IMR-90 (cell line): ENCODE data around the gene PGR. TPM values are rescaled to one million over a fixed set of nuclear protein-coding genes. Genes with fewer than 3 reads are reported as not detected.

Source experiments
- ATAC-seq: fragments of 200-7000 bp; cut with Tn5 transposase; 2 replicates; pipeline ENCODE4 v1.9.1; 2020; ENCODE audit warnings: low read depth, mild to moderate bottlenecking, moderate library complexity
- BruUV-seq: library from RNA; stranded (reverse); fragments of 400-500 nt; replicated peaks from 2 replicates; lab custom pipeline; 2021; lab: Mats Ljungman, UMichigan
- CTCF ChIA-PET: fragments of 300-600 bp; formaldehyde crosslinking; extraction: SDS; loops from one replicate; lab custom pipeline; 2021; ENCODE audit warnings: antibody characterized with exemption; lab: Yijun Ruan, JAX
- POLR2A ChIA-PET: fragments of 300-600 bp; sonication (Branson Sonifier 250); formaldehyde crosslinking; loops from one replicate; lab custom pipeline; 2022; ENCODE audit warnings: antibody characterized with exemption; ENCODE audit not compliant: unreplicated experiment; lab: Charles Lee
- DNase-seq: peaks from one replicate; pipeline ENCODE4 v3.0.0; 2013
- H2AFZ ChIP-seq: replicated peaks from 2 replicates; pipeline ENCODE3; 2013; ENCODE audit warnings: low read length, mild to moderate bottlenecking; ENCODE audit not compliant: poor library complexity
- H2AK5ac ChIP-seq: 2 replicates; pipeline ENCODE4 v1.6.1; 2013; ENCODE audit warnings: low read depth, low read length, inconsistent platforms
- H2AK9ac ChIP-seq: replicated peaks from 2 replicates; pipeline ENCODE3; 2013; ENCODE audit warnings: mild to moderate bottlenecking, low read depth, low read length, moderate library complexity; ENCODE audit not compliant: poor library complexity
- H2BK120ac ChIP-seq: 2 replicates; pipeline ENCODE4 v1.6.1; 2013; ENCODE audit warnings: low read depth, low read length, inconsistent platforms
- H2BK15ac ChIP-seq: 3 replicates; pipeline ENCODE4 v1.6.1; 2013; ENCODE audit warnings: low read depth, low read length, inconsistent platforms
- H2BK20ac ChIP-seq: 2 replicates; pipeline ENCODE4 v1.6.1; 2013; ENCODE audit warnings: low read depth, mild to moderate bottlenecking, inconsistent platforms, low read length, moderate library complexity
- H2BK5ac ChIP-seq: 2 replicates; pipeline ENCODE4 v1.6.1; 2013; ENCODE audit warnings: mild to moderate bottlenecking, low read depth, low read length, inconsistent platforms; ENCODE audit not compliant: poor library complexity, severe bottlenecking
- H3K14ac ChIP-seq: replicated peaks from 2 replicates; pipeline ENCODE4 v1.6.1; 2013; ENCODE audit warnings: low read depth, low read length, inconsistent platforms
- H3K18ac ChIP-seq: 2 replicates; pipeline ENCODE4 v1.6.1; 2013; ENCODE audit warnings: low read depth, low read length, control low read depth
- H3K23ac ChIP-seq: 2 replicates; pipeline ENCODE4 v1.6.1; 2013; ENCODE audit warnings: low read depth, low read length, inconsistent platforms
- H3K27ac ChIP-seq: 2 replicates; pipeline ENCODE4 v1.5.1; 2013; ENCODE audit warnings: mild to moderate bottlenecking, control low read depth, low read length; ENCODE audit not compliant: insufficient read depth
- H3K27me3 ChIP-seq: 2 replicates; pipeline ENCODE4 v1.6.1; 2013; ENCODE audit warnings: low read length; ENCODE audit not compliant: control insufficient read depth, insufficient read depth
- H3K36me3 ChIP-seq: 2 replicates; pipeline ENCODE4 v1.6.1; 2013; ENCODE audit warnings: low read length, mixed read lengths; ENCODE audit not compliant: control insufficient read depth, insufficient read depth
- H3K4ac ChIP-seq: 2 replicates; pipeline ENCODE4 v1.6.1; 2013; ENCODE audit warnings: low read depth, low read length, inconsistent platforms
- H3K4me1 ChIP-seq: 2 replicates; pipeline ENCODE4 v1.6.1; 2013; ENCODE audit warnings: low read length, mixed read lengths; ENCODE audit not compliant: control insufficient read depth, insufficient read depth
- H3K4me2 ChIP-seq: 2 replicates; pipeline ENCODE4 v1.6.1; 2013; ENCODE audit warnings: low read depth, mild to moderate bottlenecking, control low read depth, low read length, moderate library complexity
- H3K4me3 ChIP-seq: 2 replicates; pipeline ENCODE4 v1.5.1; 2013; ENCODE audit warnings: low read depth, mild to moderate bottlenecking, control low read depth, low read length, moderate library complexity; ENCODE audit not compliant: insufficient read depth
- H3K56ac ChIP-seq: 2 replicates; pipeline ENCODE4 v1.6.1; 2013; ENCODE audit warnings: low read length, inconsistent platforms; ENCODE audit not compliant: insufficient read depth; ENCODE audit errors: extremely low read depth
- H3K79me1 ChIP-seq, 2 experiments: 2 replicates each; pipeline ENCODE4 v1.6.1; 2013; ENCODE audit warnings: low read length in 2 of 2, inconsistent platforms in 1 of 2, low read depth in 1 of 2
- H3K9ac ChIP-seq: 2 replicates; pipeline ENCODE4 v1.6.1; 2013; ENCODE audit warnings: low read depth, low read length, control low read depth
- H3K9me1 ChIP-seq: 2 replicates; pipeline ENCODE4 v1.6.1; 2013; ENCODE audit warnings: low read length, inconsistent platforms; ENCODE audit not compliant: insufficient read depth
- H3K9me3 ChIP-seq: 2 replicates; pipeline ENCODE4 v1.6.1; 2013; ENCODE audit warnings: low read length; ENCODE audit not compliant: control insufficient read depth, insufficient read depth
- H4K20me1 ChIP-seq: 2 replicates; pipeline ENCODE4 v1.6.1; 2013; ENCODE audit warnings: low read length, inconsistent platforms; ENCODE audit not compliant: insufficient read depth
- H4K5ac ChIP-seq: 2 replicates; pipeline ENCODE4 v1.6.1; 2013; ENCODE audit warnings: mild to moderate bottlenecking, low read depth, low read length, control low read depth
- H4K8ac ChIP-seq, 2 experiments: 2 replicates each; pipeline ENCODE4 v1.6.1; 2013; ENCODE audit warnings: low read depth in 2 of 2, low read length in 2 of 2, control low read depth in 1 of 2, inconsistent platforms in 1 of 2
- H4K91ac ChIP-seq: 2 replicates; pipeline ENCODE4 v1.6.1; 2013; ENCODE audit warnings: low read depth, low read length, inconsistent platforms; ENCODE audit not compliant: insufficient read depth
- FOS ChIP-seq: fragments of 150-350 bp; IDR thresholded peaks from 2 replicates; pipeline ENCODE4 v1.6.1; 2016; ENCODE audit warnings: low read depth, low read length
- MAFK ChIP-seq: IDR thresholded peaks from 2 replicates; pipeline ENCODE4 v1.6.1; 2012; ENCODE audit warnings: low read depth, low read length, improper control_type of control experiment
- MXI1 ChIP-seq: IDR thresholded peaks from 2 replicates; pipeline ENCODE4 v1.6.1; 2012; ENCODE audit warnings: low read depth, mild to moderate bottlenecking, low read length, moderate library complexity, borderline replicate concordance
- NFE2L2 ChIP-seq: fragments of 150-350 bp; IDR thresholded peaks from 2 replicates; pipeline ENCODE4 v1.6.1; 2016; ENCODE audit warnings: low read depth, mild to moderate bottlenecking, low read length
- POLR2A ChIP-seq: IDR thresholded peaks from 2 replicates; pipeline ENCODE4 v1.6.1; 2012; ENCODE audit warnings: mild to moderate bottlenecking, low read depth, low read length
- RAD21 ChIP-seq: IDR thresholded peaks from 2 replicates; pipeline ENCODE4 v1.6.1; 2012; ENCODE audit warnings: low read length, improper control_type of control experiment
- RCOR1 ChIP-seq: IDR thresholded peaks from 2 replicates; pipeline ENCODE4 v1.6.1; 2012; ENCODE audit warnings: mild to moderate bottlenecking, low read length, improper control_type of control experiment; ENCODE audit not compliant: insufficient replicate concordance
- RFX5 ChIP-seq: IDR thresholded peaks from 2 replicates; pipeline ENCODE4 v1.8.0; 2012; ENCODE audit warnings: low read depth, mild to moderate bottlenecking, low read length, moderate library complexity
- SMC3 ChIP-seq: fragments of 150-350 bp; IDR thresholded peaks from 2 replicates; pipeline ENCODE4 v1.6.1; 2016; ENCODE audit warnings: low read depth, mild to moderate bottlenecking, antibody characterized with exemption, low read length, moderate library complexity
- WGBS, 2 experiments: methylation state at CpG; one replicate each; pipeline versions ENCODE4 v1.1.5 to v1.1.7; 2013; ENCODE audit warnings: missing lambda C conversion rate in 2 of 2; ENCODE audit not compliant: insufficient read length in 1 of 2; ENCODE audit errors: extremely low coverage in 2 of 2; 5-methylcytosine and 5-hydroxymethylcytosine counted together
- dilution Hi-C: fragments of 300-500 bp; cut with HindIII; formaldehyde crosslinking; loops from one replicate; pipeline ENCODE4 v1.14.3; 2018; ENCODE audit warnings: low sequenced_read_pairs; ENCODE audit not compliant: unreplicated experiment
- in situ Hi-C: fragments of 300-500 bp; cut with MboI; formaldehyde crosslinking; loops from 3 replicates; pipeline ENCODE4 v1.14.3; 2019; ENCODE audit warnings: low sequenced_read_pairs, inconsistent platforms, mixed read lengths
- intact Hi-C: fragments of 100-400 bp; cut with micrococcal nuclease; formaldehyde crosslinking; loops from 2 replicates; pipeline ENCODE4 v1.10.0; 2022
- polyA plus RNA-seq, 3 experiments: library from polyadenylated mRNA; depleted of rRNA; stranded (reverse); fragments of >200 nt; gene quantifications; 2 replicates each; pipeline ENCODE4 v1.2.3, GENCODE V29; 2012; ENCODE audit warnings: low replicate concordance in 1 of 3
- total RNA-seq: library from RNA; depleted of rRNA; stranded (reverse); fragments of >200 nt; gene quantifications from 2 replicates; pipeline ENCODE4 v1.2.3, GENCODE V29; 2012
- TF ChIP-seq, protein P1 (sequence below): fragments of 150-350 bp; IDR thresholded peaks from 2 replicates; pipeline ENCODE4 v1.6.1; 2016; ENCODE audit warnings: low read depth, mild to moderate bottlenecking, low read length, moderate library complexity, borderline replicate concordance
- TF ChIP-seq, protein P2 (sequence below): fragments of 150-350 bp; IDR thresholded peaks from 2 replicates; pipeline ENCODE4 v1.6.1; 2017; ENCODE audit warnings: mild to moderate bottlenecking, antibody characterized with exemption, low read length, low read depth

PGR gene
- total and polyA plus RNA-seq, 2 of the 4 experiments (the other 2 are of a cell fraction), result under 0.01 TPM; not detected in 1

DNA sequence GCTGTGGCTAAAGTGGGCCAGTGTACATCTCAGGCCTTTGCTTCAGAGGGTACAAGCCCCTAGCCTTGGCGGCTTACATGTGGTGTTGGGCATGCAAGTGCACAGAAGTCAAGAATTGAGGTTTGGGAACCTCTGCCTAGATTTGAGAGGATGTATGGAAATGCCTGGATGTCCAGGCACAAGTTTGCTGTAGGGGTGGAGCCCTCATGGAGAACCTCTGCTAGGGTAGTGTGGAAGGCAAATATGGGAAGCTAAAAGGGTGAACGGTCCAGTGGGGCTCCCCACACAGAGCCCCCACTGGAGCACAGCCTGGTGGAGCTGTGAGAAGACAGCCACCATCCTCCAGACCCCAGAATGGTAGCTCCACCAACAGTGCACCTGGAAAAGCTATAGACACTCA is 28.5 kb upstream of the PGR start:
- H3K4me3 ChIP-seq, result no peak overlapping the region
- CTCF ChIA-PET, result no interaction called here
- intact Hi-C loops, result no loop called here

More for the DNA sequence above, 28.5 kb upstream of the PGR start:
- Histone ChIP-seq H4K91ac (no peak overlapping the region), H2AK5ac (no peak overlapping the region), H4K8ac (no peak overlapping the region), H3K56ac (no peak overlapping the region), H3K79me1 (no peaks in the 10 kb centered on the region), H2AFZ (no peak overlapping the region), H3K9ac (no peak overlapping the region), H3K14ac (no peak overlapping the region), H3K9me1 (no peaks in the 10 kb centered on the region), H3K4me2 (no peak overlapping the region), H2BK15ac (no peak overlapping the region), H3K18ac (no peak overlapping the region), H3K23ac (no peak overlapping the region), H3K27ac (no peak overlapping the region), H2BK5ac (no peak overlapping the region), H3K27me3 (no peaks in the 10 kb centered on the region), H3K9me3 (peaks cover 3% of the 10 kb centered on the region; the same call in 1 of the 2 replicates), H2AK9ac (no peak overlapping the region), H3K4me1 (no peaks in the 10 kb centered on the region), H3K36me3 (no peaks in the 10 kb centered on the region), H2BK20ac (no peak overlapping the region), H4K5ac (no peak overlapping the region), H2BK120ac (no peak overlapping the region), H3K4ac (no peak overlapping the region), H4K20me1 (no peaks in the 10 kb centered on the region)
- BruUV-seq, result no TSS peak
- dilution Hi-C loops, result no loop called here
- in situ Hi-C loops, result no loop called here
- POLR2A ChIA-PET, result no interaction called here
- no peak for DNase-seq
- ATAC-seq, result no peak
- no peak for TF ChIP-seq MAFK
- no peak for TF ChIP-seq RFX5
- TF ChIP-seq NFE2L2, result no peak
- TF ChIP-seq POLR2A, result no peak
- TF ChIP-seq SMC3, result no peak
- no peak for TF ChIP-seq MXI1
- TF ChIP-seq FOS, result no peak
- TF ChIP-seq, protein P1, sequence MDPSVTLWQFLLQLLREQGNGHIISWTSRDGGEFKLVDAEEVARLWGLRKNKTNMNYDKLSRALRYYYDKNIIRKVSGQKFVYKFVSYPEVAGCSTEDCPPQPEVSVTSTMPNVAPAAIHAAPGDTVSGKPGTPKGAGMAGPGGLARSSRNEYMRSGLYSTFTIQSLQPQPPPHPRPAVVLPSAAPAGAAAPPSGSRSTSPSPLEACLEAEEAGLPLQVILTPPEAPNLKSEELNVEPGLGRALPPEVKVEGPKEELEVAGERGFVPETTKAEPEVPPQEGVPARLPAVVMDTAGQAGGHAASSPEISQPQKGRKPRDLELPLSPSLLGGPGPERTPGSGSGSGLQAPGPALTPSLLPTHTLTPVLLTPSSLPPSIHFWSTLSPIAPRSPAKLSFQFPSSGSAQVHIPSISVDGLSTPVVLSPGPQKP, result no peak
- no peak for TF ChIP-seq RAD21
- TF ChIP-seq, protein P2, sequence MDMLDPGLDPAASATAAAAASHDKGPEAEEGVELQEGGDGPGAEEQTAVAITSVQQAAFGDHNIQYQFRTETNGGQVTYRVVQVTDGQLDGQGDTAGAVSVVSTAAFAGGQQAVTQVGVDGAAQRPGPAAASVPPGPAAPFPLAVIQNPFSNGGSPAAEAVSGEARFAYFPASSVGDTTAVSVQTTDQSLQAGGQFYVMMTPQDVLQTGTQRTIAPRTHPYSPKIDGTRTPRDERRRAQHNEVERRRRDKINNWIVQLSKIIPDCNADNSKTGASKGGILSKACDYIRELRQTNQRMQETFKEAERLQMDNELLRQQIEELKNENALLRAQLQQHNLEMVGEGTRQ, result no peak
- TF ChIP-seq RCOR1, result no peak
- WGBS, 2 experiments, result no CpG with 5 or more reads among the region's 2 CpGs
